GM12864 (cell line): ENCODE measurements around the gene NHSL1.

Experiments used
- DNase-seq: peaks from one replicate; pipeline ENCODE4 v3.0.0-alpha.2; 2011; ENCODE audit warnings: low read depth
- H3K4me3 ChIP-seq: 2 replicates; pipeline ENCODE4 v1.5.1; 2011; ENCODE audit warnings: mild to moderate bottlenecking, low read depth, low read length, control low read depth
- TF ChIP-seq, protein P1 (sequence below): IDR thresholded peaks from 2 replicates; pipeline ENCODE4 v1.5.1; 2011; ENCODE audit warnings: low read depth, mild to moderate bottlenecking, moderate library complexity, low read length, control low read depth, inconsistent platforms; ENCODE audit errors: missing control alignments

The NHSL1 gene

DNA sequence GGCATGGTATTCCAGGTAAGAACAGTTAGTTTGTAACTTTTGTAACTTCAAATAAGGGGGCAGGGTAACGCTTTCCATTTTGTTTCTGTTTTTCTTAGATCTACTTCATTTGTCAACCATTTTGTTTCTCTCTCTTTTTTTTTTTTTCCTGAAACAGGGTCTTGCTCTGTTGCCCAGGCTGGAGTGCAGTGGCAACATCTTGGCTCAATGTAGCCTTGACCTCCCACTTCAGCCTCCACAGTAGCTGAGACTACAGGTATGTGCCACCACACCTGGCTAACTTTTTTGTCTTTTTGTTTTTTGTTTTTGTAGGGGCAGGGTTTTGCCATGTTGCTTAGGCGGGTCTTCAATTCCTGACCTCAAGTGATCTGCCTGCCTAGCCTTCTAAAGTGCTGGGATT lies 32.1 kb upstream of the NHSL1 start:
- DNase-seq = no peak
- TF ChIP-seq, protein P1, sequence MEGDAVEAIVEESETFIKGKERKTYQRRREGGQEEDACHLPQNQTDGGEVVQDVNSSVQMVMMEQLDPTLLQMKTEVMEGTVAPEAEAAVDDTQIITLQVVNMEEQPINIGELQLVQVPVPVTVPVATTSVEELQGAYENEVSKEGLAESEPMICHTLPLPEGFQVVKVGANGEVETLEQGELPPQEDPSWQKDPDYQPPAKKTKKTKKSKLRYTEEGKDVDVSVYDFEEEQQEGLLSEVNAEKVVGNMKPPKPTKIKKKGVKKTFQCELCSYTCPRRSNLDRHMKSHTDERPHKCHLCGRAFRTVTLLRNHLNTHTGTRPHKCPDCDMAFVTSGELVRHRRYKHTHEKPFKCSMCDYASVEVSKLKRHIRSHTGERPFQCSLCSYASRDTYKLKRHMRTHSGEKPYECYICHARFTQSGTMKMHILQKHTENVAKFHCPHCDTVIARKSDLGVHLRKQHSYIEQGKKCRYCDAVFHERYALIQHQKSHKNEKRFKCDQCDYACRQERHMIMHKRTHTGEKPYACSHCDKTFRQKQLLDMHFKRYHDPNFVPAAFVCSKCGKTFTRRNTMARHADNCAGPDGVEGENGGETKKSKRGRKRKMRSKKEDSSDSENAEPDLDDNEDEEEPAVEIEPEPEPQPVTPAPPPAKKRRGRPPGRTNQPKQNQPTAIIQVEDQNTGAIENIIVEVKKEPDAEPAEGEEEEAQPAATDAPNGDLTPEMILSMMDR = no peak
- H3K4me3 ChIP-seq = no peak overlapping the region

DNA sequence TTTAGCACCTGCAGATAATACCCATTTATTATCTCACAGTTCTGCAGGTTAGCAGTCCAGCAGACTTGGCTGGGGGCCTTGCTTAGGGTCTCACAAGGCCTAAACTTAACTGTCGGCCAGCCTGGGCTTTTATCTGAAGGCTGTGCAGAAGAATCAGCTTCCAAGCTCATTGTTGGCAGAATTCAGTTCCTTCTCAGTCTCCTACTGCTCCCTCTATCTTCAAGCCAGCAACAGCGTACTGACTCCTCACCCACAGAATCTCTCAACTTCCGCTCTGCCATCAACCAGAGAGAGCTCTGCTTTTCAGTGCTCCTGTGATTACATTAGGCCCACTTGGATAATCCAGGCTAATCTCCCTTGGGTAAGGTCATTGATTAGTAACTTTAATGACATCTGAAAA lies 30.2 kb upstream of the NHSL1 start:
- no peak for DNase-seq
- no peak overlapping the region for H3K4me3 ChIP-seq
- TF ChIP-seq, protein P1 = no peak

DNA sequence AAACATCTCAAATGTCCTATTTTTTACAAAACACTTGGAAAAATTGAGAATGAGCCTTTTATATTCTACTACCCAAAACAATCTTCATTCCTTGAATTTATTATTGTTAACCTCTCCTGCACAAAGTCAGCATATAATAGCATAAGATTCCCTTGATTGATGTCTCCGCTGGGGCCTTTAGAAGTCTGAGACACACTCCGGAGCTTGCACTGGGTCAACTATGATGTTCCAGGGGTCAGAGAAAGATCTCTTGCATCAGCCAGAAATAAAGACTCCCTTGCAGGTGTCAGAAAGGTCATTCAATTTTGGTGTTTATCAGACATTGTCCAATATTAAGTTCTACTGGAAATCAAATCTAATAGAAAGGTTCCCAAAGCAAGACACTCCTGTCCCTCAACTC lies 29.7 kb upstream of the NHSL1 start:
- no peak for DNase-seq
- H3K4me3 ChIP-seq = no peak overlapping the region
- TF ChIP-seq, protein P1 = no peak

DNA sequence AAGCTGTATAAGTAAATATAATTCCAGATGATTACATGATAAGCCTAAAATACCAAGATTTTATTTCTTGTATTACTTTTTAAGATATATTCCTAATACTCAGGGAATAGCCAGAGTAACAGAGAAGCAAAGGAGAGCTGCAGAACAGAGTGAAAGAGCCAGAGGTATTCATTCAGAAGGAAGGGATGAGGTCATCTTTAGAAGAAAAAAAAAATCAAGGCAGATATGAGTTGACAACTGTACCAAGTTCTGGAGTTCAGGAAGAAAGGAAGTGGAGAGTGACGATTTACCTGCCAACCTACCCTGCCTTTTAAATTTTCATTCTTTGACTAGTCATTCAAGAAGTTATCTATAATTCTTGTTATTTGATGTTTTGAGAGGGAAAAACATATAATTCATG lies 28.8 kb upstream of the NHSL1 start:
- TF ChIP-seq, protein P1 = no peak
- no peak for DNase-seq
- no peak overlapping the region for H3K4me3 ChIP-seq

DNA sequence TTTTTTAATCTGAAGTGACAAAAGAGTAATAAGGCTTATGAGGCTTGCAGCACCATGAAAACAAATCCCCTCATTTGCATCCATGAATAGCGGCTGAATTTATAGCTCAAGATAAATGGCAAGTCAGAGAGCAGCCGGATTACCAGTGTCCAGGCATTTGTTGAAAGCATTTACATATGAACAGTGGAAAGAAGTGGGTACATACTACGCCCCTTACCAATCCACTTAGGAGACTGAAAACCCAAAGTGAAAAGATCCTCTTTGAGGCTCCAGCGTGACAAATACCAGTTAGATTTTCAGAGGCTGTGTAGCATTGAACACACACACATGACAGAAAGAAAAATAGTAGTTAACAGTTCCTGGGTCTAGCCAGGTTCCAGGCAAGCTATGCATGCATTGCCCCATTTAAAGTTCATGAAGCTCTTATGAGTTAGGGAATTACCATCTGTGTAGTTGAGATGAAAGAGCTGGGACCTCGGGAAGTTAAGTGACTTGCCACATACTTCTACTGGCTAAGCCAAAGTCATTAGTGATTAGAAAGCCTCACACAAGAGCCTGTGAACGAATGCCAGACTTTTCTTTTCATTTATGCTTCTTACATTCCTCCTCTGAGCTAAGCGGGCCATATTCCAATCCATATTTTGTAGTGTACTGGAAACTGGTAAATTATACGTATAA lies 28.3 kb upstream of the NHSL1 start:
- no peak for DNase-seq

DNA sequence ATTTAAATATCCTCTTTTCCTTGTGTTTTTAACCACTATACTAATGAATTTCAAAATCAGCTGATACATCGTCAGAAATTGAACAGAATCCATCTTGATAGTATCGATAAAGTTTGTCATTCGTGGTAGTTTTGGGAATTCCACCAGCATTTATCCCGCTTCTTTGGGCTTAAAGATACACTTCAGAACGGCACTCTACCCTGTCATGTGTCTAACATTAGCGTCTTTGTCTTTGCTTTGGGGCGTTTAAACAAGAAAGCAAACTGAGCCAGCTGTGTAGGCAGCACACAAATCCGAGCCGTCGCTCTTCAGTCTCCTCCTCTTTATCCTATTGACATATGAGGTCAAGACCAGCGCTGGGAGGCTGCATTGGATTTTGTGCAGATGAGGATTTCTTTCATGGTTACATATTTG lies 27.5 kb upstream of the NHSL1 start:
- TF ChIP-seq, protein P1 = no peak
- no peak for DNase-seq
- no peak overlapping the region for H3K4me3 ChIP-seq

More for the DNA sequence above, 28.3 kb upstream of the NHSL1 start:
- no peak overlapping the region for H3K4me3 ChIP-seq
- TF ChIP-seq, protein P1 = no peak

DNA sequence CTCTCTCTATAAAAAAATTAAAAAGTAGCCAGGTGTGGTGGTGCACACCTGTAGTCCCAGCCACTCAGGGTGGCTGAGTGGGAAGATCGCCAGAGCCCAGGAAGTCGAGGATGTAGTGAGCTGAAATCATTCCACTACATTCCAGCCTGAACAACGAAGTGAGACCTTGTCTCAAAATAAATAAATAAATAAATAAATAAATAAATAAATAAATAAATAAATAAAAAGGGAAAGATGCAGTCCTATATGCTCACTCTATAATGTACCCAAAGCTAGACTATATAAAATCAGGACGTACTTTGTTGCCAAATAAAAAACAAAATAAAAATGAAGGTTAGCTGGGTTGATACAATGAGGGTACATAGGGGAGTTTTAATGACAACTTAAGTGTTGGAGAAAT lies 26.1 kb upstream of the NHSL1 start:
- TF ChIP-seq, protein P1 = no peak
- H3K4me3 ChIP-seq = no peak overlapping the region
- no peak for DNase-seq
